ENCODE results near the gene CLK1.
"Not testable (repeated sequence)": the region's sequence is repeated elsewhere in the genome, so short reads cannot be mapped to it uniquely, and the experiment has no call there.

The CLK1 gene

DNA sequence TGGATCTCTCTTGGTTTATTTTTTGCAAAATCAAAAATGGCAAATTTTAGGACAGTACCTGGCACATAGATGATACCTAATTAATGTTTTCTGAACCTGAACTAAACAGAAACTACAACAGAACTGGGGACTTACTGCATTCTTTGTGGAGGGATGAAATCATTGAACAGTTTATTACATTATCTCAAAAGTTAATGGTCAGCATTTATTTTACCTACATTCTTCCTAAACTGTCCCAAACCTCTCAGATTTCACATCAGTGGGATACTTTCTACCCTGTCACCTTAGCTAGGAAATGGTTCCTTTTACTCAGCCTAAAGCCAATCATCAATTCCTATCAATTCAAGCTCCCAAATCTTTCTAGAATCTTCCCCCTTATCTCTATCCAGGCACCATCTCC, 35.0 kb upstream of the CLK1 start:
- Histone ChIP-seq H3K36me3 (peaks cover 50 to 83% (median 65%) of the 10 kb centered on the region in 3 donors), H3K27me3 (no peaks in the 10 kb centered on the region)
- intact Hi-C loops (cut with DNase I; ENCODE audit: low total_unique reads), result loop anchor here (10.0 kb wide), 1 partner anchor 175 kb away; the partner anchor contains the start of genes HYCC2 and NDUFB3

DNA sequence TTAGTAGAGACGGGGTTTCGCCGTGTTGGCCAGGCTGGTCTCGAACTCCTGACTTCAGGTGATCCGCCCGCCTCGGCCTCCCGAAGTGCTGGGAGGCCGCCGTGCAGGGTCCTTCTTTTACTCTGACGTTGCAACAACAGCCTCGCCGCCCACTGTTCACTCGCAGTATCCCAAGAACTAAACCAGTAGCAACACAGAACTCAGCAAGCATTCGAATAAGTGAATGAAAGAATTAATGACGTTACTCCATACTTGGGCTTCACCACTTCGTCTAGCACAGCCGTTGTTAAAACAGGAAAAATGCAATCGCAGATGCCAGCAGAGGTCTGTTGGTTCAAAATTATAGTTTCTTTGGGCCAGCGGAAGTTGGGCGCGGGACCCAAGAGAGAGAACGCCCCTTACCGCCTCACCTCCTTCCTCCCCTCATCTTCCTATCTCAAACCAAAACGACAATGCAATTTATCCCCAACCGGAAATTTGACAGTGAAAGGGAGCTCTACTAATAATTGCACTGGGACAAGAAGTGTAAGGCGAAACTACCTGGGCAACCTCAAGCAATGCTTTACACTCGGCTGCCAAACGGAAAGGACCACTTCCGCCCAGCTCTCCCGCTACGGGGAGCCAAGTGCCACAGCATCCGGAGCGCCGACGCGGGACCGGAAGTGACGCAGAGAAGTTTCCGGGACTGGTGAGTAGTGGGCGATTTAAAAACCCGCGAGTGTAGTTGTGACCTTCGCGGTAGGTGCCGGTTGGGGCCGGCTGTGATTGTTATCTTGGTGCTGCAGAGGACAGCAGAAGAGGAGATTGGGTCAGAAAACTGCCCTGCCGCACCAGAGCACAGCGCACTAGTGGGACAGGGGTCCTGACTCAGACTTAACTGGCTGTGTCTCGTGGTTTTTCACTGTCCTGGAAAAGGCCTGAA, 24.5 kb upstream of the CLK1 start, which contains the start of the genes NIF3L1 and PPIL3:
Gene NIF3L1 (plus strand): TSS at position 668 of the 922 bp plus-strand sequence. CDS start 2,573 bp downstream, outside the sequence.
Gene PPIL3 (minus strand): TSS at position 374 of the 922 bp plus-strand sequence. CDS start 1,462 bp downstream, outside the sequence.
- Histone ChIP-seq H3K9me3 (no peaks in the 10 kb centered on the region), H3K4me1 (peaks cover 0 to 24% (median 14%) of the 10 kb centered on the region in 4 donors), H3K36me3 (peaks cover 15 to 18% (median 16%) of the 10 kb centered on the region in 3 donors), H3K27me3 (no peaks in the 10 kb centered on the region), H3K27ac (peak within 1 kb of the TSS; percentile 90 to 94), H3K4me3 (peak within 1 kb of the TSS; percentile 65 to 81)
- TF ChIP-seq, protein P1, sequence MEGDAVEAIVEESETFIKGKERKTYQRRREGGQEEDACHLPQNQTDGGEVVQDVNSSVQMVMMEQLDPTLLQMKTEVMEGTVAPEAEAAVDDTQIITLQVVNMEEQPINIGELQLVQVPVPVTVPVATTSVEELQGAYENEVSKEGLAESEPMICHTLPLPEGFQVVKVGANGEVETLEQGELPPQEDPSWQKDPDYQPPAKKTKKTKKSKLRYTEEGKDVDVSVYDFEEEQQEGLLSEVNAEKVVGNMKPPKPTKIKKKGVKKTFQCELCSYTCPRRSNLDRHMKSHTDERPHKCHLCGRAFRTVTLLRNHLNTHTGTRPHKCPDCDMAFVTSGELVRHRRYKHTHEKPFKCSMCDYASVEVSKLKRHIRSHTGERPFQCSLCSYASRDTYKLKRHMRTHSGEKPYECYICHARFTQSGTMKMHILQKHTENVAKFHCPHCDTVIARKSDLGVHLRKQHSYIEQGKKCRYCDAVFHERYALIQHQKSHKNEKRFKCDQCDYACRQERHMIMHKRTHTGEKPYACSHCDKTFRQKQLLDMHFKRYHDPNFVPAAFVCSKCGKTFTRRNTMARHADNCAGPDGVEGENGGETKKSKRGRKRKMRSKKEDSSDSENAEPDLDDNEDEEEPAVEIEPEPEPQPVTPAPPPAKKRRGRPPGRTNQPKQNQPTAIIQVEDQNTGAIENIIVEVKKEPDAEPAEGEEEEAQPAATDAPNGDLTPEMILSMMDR (IDR thresholded peaks at IDR 0.05), result no peak
- peak; percentile 95 to 96 for DNase-seq
- intact Hi-C loops (cut with DNase I; ENCODE audit: low total_unique reads), result no loop called here

More for the DNA sequence above, 35.0 kb upstream of the CLK1 start:
- H3K4me1 ChIP-seq, result no peaks in the 10 kb centered on the region
- H3K9me3 ChIP-seq, result no peaks in the 10 kb centered on the region
- no peak overlapping the region for H3K27ac ChIP-seq
- no peak for DNase-seq
- no peak overlapping the region for H3K4me3 ChIP-seq
- TF ChIP-seq, protein P1 (IDR thresholded peaks at IDR 0.05), result no peak

DNA sequence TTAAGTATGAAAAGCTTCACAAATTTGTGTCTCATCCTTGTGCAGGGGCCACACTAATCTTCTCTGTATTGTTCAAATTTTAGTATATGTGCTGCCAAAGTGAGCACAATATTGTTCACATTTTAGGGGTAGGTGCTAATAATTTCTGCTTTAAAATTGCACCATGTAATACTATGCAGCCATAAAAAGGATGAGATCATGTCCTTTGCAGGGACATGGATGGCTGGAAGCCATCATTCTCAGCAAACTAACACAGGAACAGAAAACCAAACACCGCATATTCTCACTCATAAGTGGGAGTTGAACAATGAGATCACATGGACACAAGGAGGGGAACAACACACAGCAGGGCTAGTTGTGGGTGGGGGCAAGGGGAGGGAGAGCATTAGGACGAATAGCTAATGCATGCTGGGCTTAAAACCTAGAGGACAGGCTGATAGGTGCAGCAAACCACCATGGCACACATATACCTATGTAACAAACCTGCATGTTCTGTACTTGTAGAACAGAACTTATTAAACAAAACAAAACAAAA, 17.3 kb upstream of the CLK1 start:
- H3K27ac ChIP-seq; H3K4me1 ChIP-seq; H3K9me3 ChIP-seq; H3K27me3 ChIP-seq; H3K4me3 ChIP-seq; DNase-seq; intact Hi-C loops (cut with DNase I; ENCODE audit: low total_unique reads): not testable (repeated sequence)
- H3K36me3 ChIP-seq, result peaks cover 47 to 86% (median 72%) of the 10 kb centered on the region in 3 donors

DNA sequence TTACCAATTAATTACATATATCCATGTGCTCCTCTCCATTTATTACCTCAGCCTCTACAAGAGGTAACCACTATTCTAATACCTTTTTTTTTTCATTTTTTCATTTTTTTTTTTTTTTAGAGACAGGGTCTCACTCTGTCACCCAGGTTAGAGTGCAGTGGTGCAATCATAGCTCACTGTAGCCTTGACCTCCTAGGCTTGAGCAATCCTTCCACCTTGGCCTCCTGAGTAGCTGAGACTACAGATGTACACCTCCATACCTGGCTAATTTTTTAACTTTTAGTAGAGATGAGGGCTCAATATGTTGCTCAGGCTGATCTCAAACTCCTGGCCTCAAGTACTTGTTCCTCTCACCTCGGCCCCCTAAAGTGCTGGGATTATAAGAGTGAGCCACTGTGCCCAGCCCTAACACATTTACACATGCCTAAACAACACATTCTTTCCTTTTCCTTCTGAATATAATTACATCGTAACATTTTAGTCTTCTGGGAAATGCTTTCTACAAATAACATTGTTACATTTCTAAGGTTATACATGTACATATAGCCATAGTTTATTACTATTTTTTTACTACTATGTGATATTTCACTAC, 13.9 kb upstream of the CLK1 start:
- intact Hi-C loops (cut with DNase I; ENCODE audit: low total_unique reads), result no loop called here
- peaks cover 46 to 96% (median 68%) of the 10 kb centered on the region in 3 donors for H3K36me3 ChIP-seq

DNA sequence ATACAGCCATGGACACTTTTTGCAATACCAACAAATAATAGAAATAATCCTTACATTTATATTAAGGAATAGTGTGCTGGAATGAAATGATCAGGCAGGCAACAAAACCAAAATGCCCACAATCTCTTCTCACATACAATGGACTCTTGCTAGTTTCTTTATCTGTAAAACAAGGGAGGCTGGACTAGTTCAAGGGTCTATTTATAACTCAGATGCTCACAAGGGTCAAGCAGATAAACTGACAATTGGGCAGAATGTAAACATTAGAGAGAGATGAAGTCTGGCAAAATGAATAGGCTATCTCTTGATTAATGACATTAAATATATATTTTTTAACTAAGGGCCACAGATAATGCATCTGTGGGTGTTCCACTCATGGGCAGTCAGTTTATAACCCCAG, 13.0 kb upstream of the CLK1 start:
- TF ChIP-seq, protein P1 (IDR thresholded peaks at IDR 0.05), result no peak
- Histone ChIP-seq H3K27ac (no peak overlapping the region), H3K4me3 (no peak overlapping the region), H3K9me3 (no peaks in the 10 kb centered on the region), H3K36me3 (peaks cover 46 to 96% (median 62%) of the 10 kb centered on the region in 3 donors), H3K27me3 (no peaks in the 10 kb centered on the region), H3K4me1 (no peaks in the 10 kb centered on the region)
- no peak for DNase-seq
- intact Hi-C loops (cut with DNase I; ENCODE audit: low total_unique reads), result no loop called here

More for the DNA sequence above, 13.9 kb upstream of the CLK1 start:
- no peaks in the 10 kb centered on the region for H3K9me3 ChIP-seq
- H3K4me1 ChIP-seq, result no peaks in the 10 kb centered on the region
- no peaks in the 10 kb centered on the region for H3K27me3 ChIP-seq
- no peak overlapping the region for H3K27ac ChIP-seq
- TF ChIP-seq, protein P1 (IDR thresholded peaks at IDR 0.05), result no peak
- no peak for DNase-seq
- H3K4me3 ChIP-seq, result no peak overlapping the region

Measured in tibial artery (tissue), 4 donors.